ENCODE results near the gene SDK2. TPM values are rescaled to one million over a fixed set of nuclear protein-coding genes. Genes with fewer than 3 reads are reported as not detected.

Gene SDK2
- total and polyA plus RNA-seq, 2 of the 8 experiments (the other 6 are each of a cell fraction or from before 2014, with no cell fraction given) = 3.9 to 4.1 TPM

DNA sequence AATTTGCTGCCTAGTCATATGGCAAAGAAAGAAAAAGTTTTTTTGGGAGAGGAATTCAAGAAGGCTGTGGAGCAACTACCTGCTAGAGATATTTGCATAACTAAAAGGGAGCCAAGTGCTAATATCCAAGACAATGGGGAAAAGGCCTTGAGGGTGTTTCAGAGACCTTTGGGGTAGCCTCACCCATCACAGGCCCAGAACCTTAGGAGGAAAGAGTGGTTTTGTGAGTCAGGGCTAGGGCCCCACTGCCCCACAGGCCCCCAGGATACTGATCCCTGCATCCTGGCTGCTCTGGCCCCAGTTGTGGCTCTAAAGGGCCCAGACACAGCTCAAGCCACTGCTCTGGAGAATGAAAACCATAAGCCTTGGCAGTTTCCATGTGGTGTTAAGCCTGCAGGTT is 41.9 kb upstream of the SDK2 start (continued):
- TF ChIP-seq, protein P1, sequence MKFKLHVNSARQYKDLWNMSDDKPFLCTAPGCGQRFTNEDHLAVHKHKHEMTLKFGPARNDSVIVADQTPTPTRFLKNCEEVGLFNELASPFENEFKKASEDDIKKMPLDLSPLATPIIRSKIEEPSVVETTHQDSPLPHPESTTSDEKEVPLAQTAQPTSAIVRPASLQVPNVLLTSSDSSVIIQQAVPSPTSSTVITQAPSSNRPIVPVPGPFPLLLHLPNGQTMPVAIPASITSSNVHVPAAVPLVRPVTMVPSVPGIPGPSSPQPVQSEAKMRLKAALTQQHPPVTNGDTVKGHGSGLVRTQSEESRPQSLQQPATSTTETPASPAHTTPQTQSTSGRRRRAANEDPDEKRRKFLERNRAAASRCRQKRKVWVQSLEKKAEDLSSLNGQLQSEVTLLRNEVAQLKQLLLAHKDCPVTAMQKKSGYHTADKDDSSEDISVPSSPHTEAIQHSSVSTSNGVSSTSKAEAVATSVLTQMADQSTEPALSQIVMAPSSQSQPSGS (IDR thresholded peaks at IDR 0.05; ENCODE audit: low read length) = no peak
- no peak for TF ChIP-seq KDM5A (IDR thresholded peaks at IDR 0.05; ENCODE audit: low read length)
